Measurements from ENCODE around the gene ATP2B2. TPM values are rescaled to one million over a fixed set of nuclear protein-coding genes. Genes with fewer than 3 reads are reported as not detected.

ATP2B2 gene
- total RNA-seq, 1 experiment from 2014 or later, result not detected

DNA sequence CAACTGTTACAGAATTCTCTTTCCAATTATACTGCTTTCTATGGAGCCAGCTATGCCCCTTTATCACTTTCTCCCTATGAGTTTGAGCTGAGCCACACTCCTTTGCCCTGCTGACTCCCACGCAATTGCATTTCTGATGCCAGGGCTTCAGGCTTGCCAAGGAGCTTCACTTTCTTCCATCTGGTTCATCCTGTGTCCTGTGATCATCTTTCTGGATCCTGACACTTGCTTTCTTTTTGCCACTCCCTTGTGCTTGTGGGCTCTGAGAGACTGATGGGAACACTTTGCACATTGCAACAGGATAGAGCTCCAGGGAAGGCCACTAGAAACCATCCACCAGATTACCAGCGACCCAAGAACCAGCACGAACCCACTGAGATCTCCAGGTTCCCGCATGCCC lies 107.5 kb downstream of the ATP2B2 start:
- TF ChIP-seq, protein P1, sequence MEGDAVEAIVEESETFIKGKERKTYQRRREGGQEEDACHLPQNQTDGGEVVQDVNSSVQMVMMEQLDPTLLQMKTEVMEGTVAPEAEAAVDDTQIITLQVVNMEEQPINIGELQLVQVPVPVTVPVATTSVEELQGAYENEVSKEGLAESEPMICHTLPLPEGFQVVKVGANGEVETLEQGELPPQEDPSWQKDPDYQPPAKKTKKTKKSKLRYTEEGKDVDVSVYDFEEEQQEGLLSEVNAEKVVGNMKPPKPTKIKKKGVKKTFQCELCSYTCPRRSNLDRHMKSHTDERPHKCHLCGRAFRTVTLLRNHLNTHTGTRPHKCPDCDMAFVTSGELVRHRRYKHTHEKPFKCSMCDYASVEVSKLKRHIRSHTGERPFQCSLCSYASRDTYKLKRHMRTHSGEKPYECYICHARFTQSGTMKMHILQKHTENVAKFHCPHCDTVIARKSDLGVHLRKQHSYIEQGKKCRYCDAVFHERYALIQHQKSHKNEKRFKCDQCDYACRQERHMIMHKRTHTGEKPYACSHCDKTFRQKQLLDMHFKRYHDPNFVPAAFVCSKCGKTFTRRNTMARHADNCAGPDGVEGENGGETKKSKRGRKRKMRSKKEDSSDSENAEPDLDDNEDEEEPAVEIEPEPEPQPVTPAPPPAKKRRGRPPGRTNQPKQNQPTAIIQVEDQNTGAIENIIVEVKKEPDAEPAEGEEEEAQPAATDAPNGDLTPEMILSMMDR (IDR thresholded peaks at IDR 0.05; ENCODE audit: unreplicated experiment), result no peak
- Mint-ChIP-seq H3K9me3 (ENCODE audit: low read depth, unreplicated experiment) (no peaks in the 10 kb centered on the region), H3K27me3 (ENCODE audit: unreplicated experiment) (peaks cover 90% of the 10 kb centered on the region), H3K27ac (ENCODE audit: unreplicated experiment) (no peak overlapping the region), H3K36me3 (ENCODE audit: insufficient read depth, unreplicated experiment) (no peaks in the 10 kb centered on the region), H3K4me1 (ENCODE audit: low read depth, unreplicated experiment) (no peaks in the 10 kb centered on the region), H3K4me3 (ENCODE audit: low read depth, unreplicated experiment) (no peak overlapping the region)
- intact Hi-C loops (cut with micrococcal nuclease; ENCODE audit: unreplicated experiment), result no loop called here
- BruUV-seq (replicated peaks), result no TSS peak
- CTCF ChIA-PET, result no interaction called here
- DNase-seq, result no peak

DNA sequence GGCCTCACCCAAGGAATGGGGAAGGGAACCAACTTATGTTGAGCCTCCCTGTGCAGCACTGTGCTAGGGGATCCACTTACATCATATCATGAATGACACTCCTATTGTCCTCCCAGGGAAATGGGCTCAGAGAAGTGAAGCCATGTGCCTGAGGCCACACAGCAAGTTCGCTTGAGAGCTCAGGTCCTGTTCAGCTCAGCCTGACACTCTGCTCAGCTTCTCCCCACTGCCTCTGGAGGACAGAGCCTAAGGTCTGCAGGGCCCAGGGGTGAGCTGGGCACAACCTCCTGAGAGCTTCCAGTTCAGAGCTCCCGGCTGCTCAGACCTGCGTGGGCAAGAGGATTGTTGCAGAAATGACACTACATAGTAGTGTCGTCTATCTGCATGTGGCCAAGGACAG lies 108.5 kb downstream of the ATP2B2 start:
- Mint-ChIP-seq H3K4me1 (ENCODE audit: low read depth, unreplicated experiment) (no peaks in the 10 kb centered on the region), H3K27me3 (ENCODE audit: unreplicated experiment) (peaks cover 97% of the 10 kb centered on the region), H3K4me3 (ENCODE audit: low read depth, unreplicated experiment) (no peak overlapping the region), H3K27ac (ENCODE audit: unreplicated experiment) (no peak overlapping the region), H3K9me3 (ENCODE audit: low read depth, unreplicated experiment) (no peaks in the 10 kb centered on the region), H3K36me3 (ENCODE audit: insufficient read depth, unreplicated experiment) (no peaks in the 10 kb centered on the region)
- TF ChIP-seq, protein P1 (IDR thresholded peaks at IDR 0.05; ENCODE audit: unreplicated experiment), result no peak
- DNase-seq, result no peak
- no TSS peak for BruUV-seq (replicated peaks)
- intact Hi-C loops (cut with micrococcal nuclease; ENCODE audit: unreplicated experiment), result no loop called here
- CTCF ChIA-PET, result no interaction called here

DNA sequence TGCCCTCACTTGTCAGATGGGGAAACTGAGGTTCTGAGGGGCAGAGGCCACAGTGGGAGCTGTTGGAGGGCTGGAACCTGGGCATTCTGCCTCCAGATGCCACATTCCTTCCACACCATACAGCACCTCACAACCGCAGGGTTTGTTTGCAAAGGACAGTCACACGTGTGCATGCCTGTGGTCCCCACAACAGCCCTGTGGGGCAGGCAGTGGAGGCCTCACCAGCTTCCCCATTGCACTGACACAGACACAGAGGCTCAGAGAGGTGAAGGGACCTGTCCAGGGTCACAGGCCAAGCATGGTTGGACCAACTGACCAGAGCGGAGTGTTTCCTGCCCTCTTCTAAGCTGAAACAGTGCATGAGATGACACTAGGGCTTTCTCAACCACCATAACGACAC lies 109.3 kb downstream of the ATP2B2 start:
- DNase-seq, result no peak
- no peaks in the 10 kb centered on the region for H3K9me3 Mint-ChIP-seq (ENCODE audit: low read depth, unreplicated experiment)
- no peaks in the 10 kb centered on the region for H3K4me1 Mint-ChIP-seq (ENCODE audit: low read depth, unreplicated experiment)
- no TSS peak for BruUV-seq (replicated peaks)
- no peaks in the 10 kb centered on the region for H3K36me3 Mint-ChIP-seq (ENCODE audit: insufficient read depth, unreplicated experiment)
- H3K27ac Mint-ChIP-seq (ENCODE audit: unreplicated experiment), result no peak overlapping the region
- CTCF ChIA-PET, result interaction anchor here (1.0 kb wide), 1 partner anchor 13 kb away, joined by 3 read pairs; no protein-coding TSS in a partner anchor
- TF ChIP-seq, protein P1 (IDR thresholded peaks at IDR 0.05; ENCODE audit: unreplicated experiment), result no peak
- H3K27me3 Mint-ChIP-seq (ENCODE audit: unreplicated experiment), result peaks cover 97% of the 10 kb centered on the region
- no peak overlapping the region for H3K4me3 Mint-ChIP-seq (ENCODE audit: low read depth, unreplicated experiment)
- intact Hi-C loops (cut with micrococcal nuclease; ENCODE audit: unreplicated experiment), result no loop called here

DNA sequence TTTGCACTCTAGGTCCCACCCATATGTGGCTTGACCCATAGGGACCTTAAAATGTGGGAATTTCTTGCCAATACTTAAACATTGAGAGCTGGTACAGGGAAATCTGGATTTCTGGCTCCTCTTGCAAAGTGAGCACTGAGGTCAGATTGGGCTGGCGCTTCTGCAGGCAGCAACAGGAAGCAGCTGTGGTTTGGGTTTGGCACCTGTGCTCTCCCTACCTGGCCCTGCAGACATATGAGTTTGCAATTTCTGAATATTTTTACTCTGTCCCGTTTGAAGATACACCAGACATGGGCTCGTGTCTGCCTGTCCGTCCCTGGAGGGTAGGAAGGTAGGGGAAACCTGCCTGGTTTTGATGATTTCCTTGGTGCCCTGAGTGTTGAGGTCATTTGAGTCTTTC lies 109.7 kb downstream of the ATP2B2 start:
- no peak overlapping the region for H3K27ac Mint-ChIP-seq (ENCODE audit: unreplicated experiment)
- DNase-seq, result no peak
- TF ChIP-seq, protein P1 (IDR thresholded peaks at IDR 0.05; ENCODE audit: unreplicated experiment), result no peak
- no peak overlapping the region for H3K4me3 Mint-ChIP-seq (ENCODE audit: low read depth, unreplicated experiment)
- H3K36me3 Mint-ChIP-seq (ENCODE audit: insufficient read depth, unreplicated experiment), result no peaks in the 10 kb centered on the region
- CTCF ChIA-PET, result interaction anchor here (1.0 kb wide), 1 partner anchor 13 kb away, joined by 3 read pairs; no protein-coding TSS in a partner anchor
- intact Hi-C loops (cut with micrococcal nuclease; ENCODE audit: unreplicated experiment), result no loop called here
- no TSS peak for BruUV-seq (replicated peaks)
- H3K4me1 Mint-ChIP-seq (ENCODE audit: low read depth, unreplicated experiment), result no peaks in the 10 kb centered on the region
- no peaks in the 10 kb centered on the region for H3K9me3 Mint-ChIP-seq (ENCODE audit: low read depth, unreplicated experiment)
- peaks cover 97% of the 10 kb centered on the region for H3K27me3 Mint-ChIP-seq (ENCODE audit: unreplicated experiment)
